ENCODE results near the gene B4GALNT3. TPM values are rescaled to one million over a fixed set of nuclear protein-coding genes. Genes with fewer than 3 reads are reported as not detected.

The B4GALNT3 gene
- total RNA-seq, 1 experiment from 2014 or later, result 23.3 TPM

DNA sequence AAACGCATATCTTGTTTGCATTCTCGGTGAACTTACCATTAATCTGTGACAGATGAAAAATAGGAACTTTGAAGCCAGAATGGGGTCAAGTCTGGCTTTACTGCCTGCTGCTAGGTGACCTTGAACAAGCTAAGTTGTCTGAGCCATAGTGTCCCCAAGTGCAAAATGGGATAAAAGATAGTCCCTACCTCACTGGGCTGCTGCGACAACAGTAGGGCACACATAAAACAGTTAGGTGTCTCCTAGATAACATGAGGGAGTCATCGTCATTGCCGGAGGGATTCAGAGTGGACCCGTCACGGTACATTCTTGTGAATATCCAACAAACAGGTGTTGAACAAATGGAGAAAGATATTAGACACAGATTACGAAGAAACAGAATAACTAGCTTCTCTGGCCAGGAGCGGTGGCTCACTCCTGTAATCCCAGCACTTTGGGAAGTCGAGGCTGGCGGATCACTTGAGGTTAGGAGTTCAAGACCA is 132.3 kb downstream of the B4GALNT3 start:
- H4K8ac ChIP-seq (replicated peaks; ENCODE audit: insufficient read length, low read depth, low read length), result no peak overlapping the region
- TF ChIP-seq CTCF (conservative IDR thresholded peaks at IDR 0.05), result no peak
- Mint-ChIP-seq H3K27ac (no peak overlapping the region), H3K4me3 (no peak overlapping the region), H3K4me1 (0 out of 4 replicates have a peak, but pooled peaks cover 0 to 4% of the 10 kb centered on the region in 2 experiments), H3K27me3 (ENCODE audit: low read depth) (peaks cover 7% of the 10 kb centered on the region), H3K36me3 (ENCODE audit: insufficient read depth in 1 of 3, low read depth in 3 of 3) (no peaks in the 10 kb centered on the region), H3K9me3 (no peaks in the 10 kb centered on the region; a peak in 2 of 5 replicates)
- no peak overlapping the region for H4K5ac ChIP-seq (ENCODE audit: insufficient read length, low read depth, low read length)
- H3T11ph ChIP-seq (ENCODE audit: low read length), result no peak overlapping the region
- H3K27ac ChIP-seq (ENCODE audit: insufficient read length, low read depth, low read length), result no peak overlapping the region
- H3K56ac ChIP-seq (ENCODE audit: insufficient read length, low read depth, low read length), result no peak overlapping the region
- H2AK5ac ChIP-seq (ENCODE audit: insufficient read length, low read length), result no peak overlapping the region
- no peaks in the 10 kb centered on the region for H3K79me2 ChIP-seq (ENCODE audit: insufficient read depth, low read length)
- no peaks in the 10 kb centered on the region for H3K79me1 ChIP-seq (ENCODE audit: insufficient read depth, low read depth, low read length, poor library complexity, severe bottlenecking)
- no peak overlapping the region for H3K23ac ChIP-seq (ENCODE audit: insufficient read length, low read depth, low read length)
- no peak overlapping the region for H3K4me2 ChIP-seq (ENCODE audit: insufficient read depth, insufficient read length, low read length)
- H3K18ac ChIP-seq (ENCODE audit: insufficient read length, low read depth, low read length), result no peak overlapping the region
- no peak overlapping the region for H2AFZ ChIP-seq (ENCODE audit: low read length)
- no peaks in the 10 kb centered on the region for H3K9me3 ChIP-seq (ENCODE audit: control insufficient read depth, low read depth, low read length)
- no peaks in the 10 kb centered on the region for H3K23me2 ChIP-seq (ENCODE audit: insufficient read length, low read depth, low read length, poor library complexity, severe bottlenecking)
- H3K27me3 ChIP-seq (ENCODE audit: insufficient read depth, low read length), result no peaks in the 10 kb centered on the region
- H3K4me1 ChIP-seq (ENCODE audit: insufficient read depth, low read length), result no peaks in the 10 kb centered on the region
- H3K9ac ChIP-seq (ENCODE audit: extremely low read depth, insufficient read length, low read length), result no peak overlapping the region
- no peak overlapping the region for H2BK15ac ChIP-seq (ENCODE audit: low read depth, low read length)
- no peak overlapping the region for H2BK12ac ChIP-seq (ENCODE audit: insufficient read length, low read depth, low read length)
- no peak overlapping the region for H2BK120ac ChIP-seq (ENCODE audit: low read depth, low read length, poor library complexity, severe bottlenecking)
- H3K4ac ChIP-seq (ENCODE audit: low read depth, low read length), result no peak overlapping the region
- H4K20me1 ChIP-seq (ENCODE audit: control insufficient read depth, insufficient read depth, insufficient read length), result no peaks in the 10 kb centered on the region
- H2BK20ac ChIP-seq (ENCODE audit: low read depth, low read length, poor library complexity, severe bottlenecking), result no peak overlapping the region
- no CpG with 5 or more reads among the region's 11 CpGs for WGBS (ENCODE audit: extremely low coverage, insufficient read length, low lambda C conversion rate)
- H3K14ac ChIP-seq (ENCODE audit: insufficient read depth, low read length), result no peak overlapping the region
- H2BK5ac ChIP-seq (ENCODE audit: insufficient read length, low read length), result no peak overlapping the region
- no peak for DNase-seq
- H4K91ac ChIP-seq (ENCODE audit: insufficient read length, low read depth, low read length), result no peak overlapping the region

Measured in H9 (cell line).